Uterus (tissue), 4 donors: Measurements from ENCODE around the gene TEX264. TPM values are rescaled to one million over a fixed set of nuclear protein-coding genes. Genes with fewer than 3 reads are reported as not detected.

Experiments used
- DNase-seq, 2 donors: peaks; one replicate each; pipeline ENCODE4 v3.0.0-alpha.2; 2019 to 2020
- H3K27ac ChIP-seq, 2 donors: fragments of 200-600 bp; sonication (generic); 1 replicate in 1 of 2; 2 replicates in 1 of 2; pipeline ENCODE4 v1.5.1; 2016 to 2018
- H3K27me3 ChIP-seq, 2 donors: fragments of 200-600 bp; sonication (generic); one replicate each; pipeline ENCODE4 v1.5.1; 2018 to 2019; ENCODE audit warnings: control low read depth in 1 of 2
- H3K36me3 ChIP-seq, 2 donors: fragments of 200-600 bp; sonication (generic); one replicate each; pipeline ENCODE4 v1.5.1; 2019; ENCODE audit warnings: control low read depth in 1 of 2
- H3K4me1 ChIP-seq, 2 donors: fragments of 200-600 bp; sonication (generic); one replicate each; pipeline ENCODE4 v1.5.1; 2018 to 2019; ENCODE audit warnings: control low read depth in 1 of 2
- H3K4me3 ChIP-seq, 2 donors: fragments of 200-600 bp; sonication (generic); 1 replicate in 1 of 2; 2 replicates in 1 of 2; pipeline ENCODE4 v1.5.1; 2018 to 2019; ENCODE audit warnings: mild to moderate bottlenecking in 1 of 2
- H3K9me3 ChIP-seq, 2 donors: fragments of 200-600 bp; sonication (generic); one replicate each; pipeline ENCODE4 v1.5.1; 2019; ENCODE audit warnings: control low read depth in 1 of 2
- POLR2A ChIP-seq, 2 donors: fragments of 450-650 bp; IDR thresholded peaks; one replicate each; pipeline ENCODE4 v1.6.1; 2016; ENCODE audit warnings: antibody characterized with exemption in 2 of 2, mild to moderate bottlenecking in 1 of 2, moderate library complexity in 1 of 2
- intact Hi-C: fragments of 100-400 bp; cut with DNase I; formaldehyde crosslinking; loops from one replicate; pipeline ENCODE4 v1.15.1; 2023; ENCODE audit warnings: low total_unique reads
- total RNA-seq, 4 donors: library from RNA; depleted of rRNA in 3 of 4; stranded (reverse); fragments of >200 nt in 3 of 4; gene quantifications; one replicate each; pipeline versions ENCODE4 v1.1.0 to v1.2.4, GENCODE V29; 2014 to 2023
- TF ChIP-seq, protein P1 (sequence below), 4 experiments: fragments of 200-600 bp in 2 of 4; fragments of 450-650 bp in 2 of 4; sonication (generic) in 2 of 4; IDR thresholded peaks; one replicate each; pipeline ENCODE4 v1.5.1; 2016 to 2019; ENCODE audit warnings: antibody characterized with exemption in 4 of 4, mild to moderate bottlenecking in 2 of 4, moderate library complexity in 1 of 4
- donor health status: DM: yes; HTN: yes; CAD: no.

The TEX264 gene
- total RNA-seq, 4 donors from 2014 or later, result 35.3 to 74.8 (median 48.8) TPM

DNA sequence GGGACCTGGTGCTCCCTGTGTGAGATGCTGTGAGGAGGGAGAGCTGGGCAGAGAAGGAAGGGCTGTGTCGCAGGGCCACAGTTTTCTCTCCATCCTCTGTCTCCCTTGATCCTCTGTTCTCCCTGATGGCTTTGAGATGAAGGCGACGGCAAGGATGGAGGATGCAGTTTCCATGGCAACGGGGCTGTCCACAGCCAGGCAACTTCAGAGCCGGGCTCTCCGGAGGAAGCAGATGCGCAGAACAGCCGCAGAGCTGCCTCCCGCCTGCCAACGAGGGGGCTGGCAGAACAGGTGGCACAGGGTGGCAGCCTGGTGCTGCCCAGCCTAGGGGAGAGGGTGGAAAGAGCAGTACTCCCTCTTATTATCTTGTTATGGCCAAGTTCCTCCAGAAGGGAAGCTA lies 25.9 kb downstream of the TEX264 start:
- Histone ChIP-seq H3K27ac (no peak overlapping the region), H3K27me3 (no peaks in the 10 kb centered on the region), H3K4me1 (no peaks in the 10 kb centered on the region), H3K9me3 (no peaks in the 10 kb centered on the region), H3K4me3 (no peak overlapping the region), H3K36me3 (no peaks in the 10 kb centered on the region)
- DNase-seq, result no peak
- intact Hi-C loops, result no loop called here
- no peak for TF ChIP-seq POLR2A (IDR thresholded peaks at IDR 0.05)
- TF ChIP-seq, protein P1, sequence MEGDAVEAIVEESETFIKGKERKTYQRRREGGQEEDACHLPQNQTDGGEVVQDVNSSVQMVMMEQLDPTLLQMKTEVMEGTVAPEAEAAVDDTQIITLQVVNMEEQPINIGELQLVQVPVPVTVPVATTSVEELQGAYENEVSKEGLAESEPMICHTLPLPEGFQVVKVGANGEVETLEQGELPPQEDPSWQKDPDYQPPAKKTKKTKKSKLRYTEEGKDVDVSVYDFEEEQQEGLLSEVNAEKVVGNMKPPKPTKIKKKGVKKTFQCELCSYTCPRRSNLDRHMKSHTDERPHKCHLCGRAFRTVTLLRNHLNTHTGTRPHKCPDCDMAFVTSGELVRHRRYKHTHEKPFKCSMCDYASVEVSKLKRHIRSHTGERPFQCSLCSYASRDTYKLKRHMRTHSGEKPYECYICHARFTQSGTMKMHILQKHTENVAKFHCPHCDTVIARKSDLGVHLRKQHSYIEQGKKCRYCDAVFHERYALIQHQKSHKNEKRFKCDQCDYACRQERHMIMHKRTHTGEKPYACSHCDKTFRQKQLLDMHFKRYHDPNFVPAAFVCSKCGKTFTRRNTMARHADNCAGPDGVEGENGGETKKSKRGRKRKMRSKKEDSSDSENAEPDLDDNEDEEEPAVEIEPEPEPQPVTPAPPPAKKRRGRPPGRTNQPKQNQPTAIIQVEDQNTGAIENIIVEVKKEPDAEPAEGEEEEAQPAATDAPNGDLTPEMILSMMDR (IDR thresholded peaks at IDR 0.05), result no peak

DNA sequence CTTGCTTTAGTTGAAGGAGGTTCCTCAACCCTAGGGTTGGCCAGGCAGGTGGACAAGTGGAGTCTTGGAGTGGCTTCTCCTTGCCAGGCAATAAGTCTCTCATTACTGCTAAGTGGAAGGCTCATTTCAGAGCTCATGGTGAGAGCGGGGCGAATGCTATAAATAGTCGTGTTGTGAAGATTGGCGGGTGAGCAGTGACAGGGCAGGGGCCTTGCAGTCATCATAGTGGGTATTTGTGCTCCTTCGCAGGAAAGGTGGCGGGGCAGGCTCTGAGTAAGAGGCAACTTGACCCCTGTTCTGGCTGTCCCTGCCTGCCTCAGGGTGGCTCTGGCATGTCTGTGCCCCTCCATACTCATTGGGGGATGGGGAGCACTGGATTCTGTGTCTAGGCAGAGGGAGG lies 27.2 kb downstream of the TEX264 start:
- Histone ChIP-seq H3K9me3 (no peaks in the 10 kb centered on the region), H3K4me1 (no peaks in the 10 kb centered on the region), H3K27ac (no peak overlapping the region), H3K36me3 (no peaks in the 10 kb centered on the region), H3K27me3 (no peaks in the 10 kb centered on the region), H3K4me3 (no peak overlapping the region)
- intact Hi-C loops, result no loop called here
- no peak for TF ChIP-seq POLR2A (IDR thresholded peaks at IDR 0.05)
- TF ChIP-seq, protein P1 (IDR thresholded peaks at IDR 0.05), result no peak
- no peak for DNase-seq

DNA sequence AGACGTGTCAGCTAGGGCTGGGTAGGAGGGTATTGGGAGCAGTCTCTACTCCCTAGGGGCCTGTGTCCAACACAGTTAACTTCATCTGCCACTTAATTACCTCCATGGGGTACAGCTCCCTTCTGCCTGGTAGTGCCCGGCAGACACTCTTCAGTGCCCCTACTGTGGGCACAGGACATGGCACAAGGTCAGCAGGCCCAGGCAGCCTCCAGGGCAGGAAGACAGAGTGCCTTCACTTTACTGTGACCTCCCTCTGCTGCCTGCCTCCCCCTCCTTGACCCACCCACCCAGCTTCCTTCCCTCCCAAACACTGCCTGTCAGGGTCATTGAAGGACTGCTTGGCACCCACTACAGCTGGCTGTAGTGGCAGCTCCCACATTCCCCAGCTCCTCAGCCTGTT lies 29.4 kb downstream of the TEX264 start:
- intact Hi-C loops, result no loop called here
- no peak overlapping the region for H3K27ac ChIP-seq
- TF ChIP-seq POLR2A (IDR thresholded peaks at IDR 0.05), result no peak
- TF ChIP-seq, protein P1 (IDR thresholded peaks at IDR 0.05), result no peak

DNA sequence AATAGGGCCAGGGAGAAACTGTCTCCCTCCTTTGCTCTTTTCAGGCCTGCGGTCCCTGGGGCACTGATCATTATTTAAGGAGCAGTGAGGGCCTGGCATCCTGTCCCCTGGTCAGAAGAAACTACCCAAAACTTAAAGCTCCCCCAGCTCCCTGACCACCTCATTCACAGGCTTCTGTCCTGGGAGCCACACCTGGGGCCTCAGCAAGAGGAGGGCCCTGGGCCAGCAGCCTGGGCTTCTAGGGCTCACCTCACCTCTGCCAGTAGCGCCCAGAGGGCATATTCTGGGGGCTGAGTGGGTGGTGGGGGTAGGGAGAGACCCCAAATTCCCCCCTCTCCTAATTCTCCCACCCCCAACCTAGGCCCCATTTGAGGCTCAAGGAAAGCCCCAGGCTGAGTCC lies 31.1 kb downstream of the TEX264 start:
- TF ChIP-seq POLR2A (IDR thresholded peaks at IDR 0.05), result no peak
- TF ChIP-seq, protein P1 (IDR thresholded peaks at IDR 0.05), result no peak
- no peaks in the 10 kb centered on the region for H3K27me3 ChIP-seq
- no peak overlapping the region for H3K27ac ChIP-seq
- intact Hi-C loops, result no loop called here
- no peaks in the 10 kb centered on the region for H3K36me3 ChIP-seq
- H3K4me3 ChIP-seq, result no peak overlapping the region
- peaks cover 0 to 2% of the 10 kb centered on the region in 2 donors for H3K4me1 ChIP-seq
- no peak for DNase-seq
- H3K9me3 ChIP-seq, result no peaks in the 10 kb centered on the region

More for the DNA sequence above, 29.4 kb downstream of the TEX264 start:
- H3K4me3 ChIP-seq, result no peak overlapping the region
- H3K27me3 ChIP-seq, result no peaks in the 10 kb centered on the region
- H3K36me3 ChIP-seq, result no peaks in the 10 kb centered on the region
- DNase-seq, result no peak
- no peaks in the 10 kb centered on the region for H3K4me1 ChIP-seq
- no peaks in the 10 kb centered on the region for H3K9me3 ChIP-seq

DNA sequence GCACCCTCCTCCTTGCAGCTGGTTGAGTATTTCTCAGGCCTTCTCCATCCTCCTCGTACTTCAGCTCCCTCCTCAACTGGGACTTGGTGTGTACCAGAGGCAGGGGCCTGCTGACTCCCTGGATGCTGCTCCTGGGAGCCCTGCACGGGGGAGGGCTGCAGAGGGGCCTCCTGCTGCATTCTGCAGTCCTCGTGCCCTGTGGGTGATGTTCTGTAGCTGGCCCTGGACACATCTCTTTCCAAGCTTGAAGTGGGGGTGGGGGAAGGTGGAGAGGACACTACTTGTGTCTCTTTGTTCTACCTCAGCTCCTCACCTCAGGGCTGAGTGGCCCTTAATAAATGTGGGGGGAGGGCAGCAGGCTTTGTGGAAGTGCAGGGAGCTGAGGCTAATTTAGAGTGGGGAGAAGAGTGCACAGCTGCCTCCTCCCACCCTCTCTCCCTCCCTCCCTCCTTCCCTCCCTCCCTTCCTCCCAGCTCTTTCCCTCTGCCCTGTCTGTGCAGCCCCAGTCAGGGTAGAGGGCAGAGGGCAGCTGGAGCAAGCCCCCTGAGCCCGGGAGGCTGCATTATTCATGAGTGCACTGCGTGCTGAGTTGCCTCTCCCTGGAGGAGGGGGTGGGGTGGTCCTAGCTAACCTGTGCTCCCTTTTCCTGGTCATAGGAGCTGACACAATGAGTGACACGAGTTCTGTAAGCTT lies 32.2 kb downstream of the TEX264 start:
- no peaks in the 10 kb centered on the region for H3K27me3 ChIP-seq
- H3K9me3 ChIP-seq, result no peaks in the 10 kb centered on the region
- no peak for TF ChIP-seq POLR2A (IDR thresholded peaks at IDR 0.05)
- TF ChIP-seq, protein P1 (IDR thresholded peaks at IDR 0.05), result no peak
- H3K4me1 ChIP-seq, result peaks cover 0 to 6% of the 10 kb centered on the region in 2 donors
- H3K4me3 ChIP-seq, result no peak overlapping the region
- no peaks in the 10 kb centered on the region for H3K36me3 ChIP-seq
- intact Hi-C loops, result no loop called here
- H3K27ac ChIP-seq, result no peak overlapping the region
- DNase-seq, result no peak
